ENCODE data around the gene MS4A10.
"Not testable (repeated sequence)": the region's sequence is repeated elsewhere in the genome, so short reads cannot be mapped to it uniquely, and the experiment has no call there.

Gene MS4A10

DNA sequence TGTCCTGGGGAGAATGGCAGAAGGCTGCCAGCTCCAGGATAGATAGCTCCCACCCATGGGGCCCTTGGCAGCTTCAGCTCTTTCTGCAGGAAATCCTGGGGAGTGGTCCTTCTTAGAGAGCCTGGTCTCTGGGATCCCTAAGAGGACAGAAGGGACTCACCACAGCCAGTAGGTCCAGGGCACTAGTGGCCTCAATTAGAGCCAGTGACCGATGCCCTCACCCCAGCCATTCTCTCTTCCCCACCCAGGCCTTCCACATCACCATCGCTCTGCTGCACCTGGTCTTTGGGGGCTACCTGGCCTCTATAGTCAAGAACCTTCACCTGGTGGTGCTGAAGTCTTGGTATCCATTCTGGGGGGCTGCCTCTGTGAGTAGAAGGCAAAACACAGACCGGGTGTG, 5.6 kb downstream of the MS4A10 start:
- no peak for DNase-seq

DNA sequence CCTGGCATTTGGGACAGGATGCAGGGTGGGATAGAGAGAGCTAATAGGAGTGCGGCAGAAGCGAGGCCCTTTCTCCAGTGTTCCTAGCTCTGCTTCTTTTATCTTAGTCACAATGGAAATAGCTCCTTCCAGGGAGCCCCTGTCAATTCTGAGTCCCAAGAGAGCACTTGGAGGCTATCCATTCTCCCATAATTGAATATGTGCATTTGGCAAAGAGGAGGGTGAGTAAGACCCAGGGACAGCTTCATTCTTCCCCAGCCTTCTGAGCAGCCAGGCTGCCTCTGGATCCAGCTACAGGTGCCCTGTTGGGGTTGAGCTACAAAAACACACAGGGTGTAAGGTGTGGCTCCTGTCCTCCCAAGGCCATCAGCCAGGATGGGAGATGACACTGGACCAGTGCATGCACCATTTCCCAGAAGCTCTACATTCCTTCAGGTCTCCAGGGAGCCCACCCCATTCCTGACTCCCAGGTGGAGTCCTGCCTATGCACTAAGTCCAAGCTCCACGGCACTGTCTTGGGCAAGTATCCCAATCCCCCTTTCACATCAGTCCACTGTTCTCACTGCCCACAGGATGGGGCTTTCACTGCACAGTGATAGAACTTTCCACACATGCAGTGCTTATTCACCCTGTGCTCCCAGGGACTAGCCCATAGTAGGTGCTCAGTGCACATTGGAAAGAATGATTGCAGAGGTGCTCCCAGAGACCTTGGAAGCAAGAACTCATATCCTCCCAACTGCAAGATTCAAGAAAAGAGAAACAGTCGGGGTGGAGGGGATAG, 6.2 kb downstream of the MS4A10 start:
- DNase-seq = no peak

DNA sequence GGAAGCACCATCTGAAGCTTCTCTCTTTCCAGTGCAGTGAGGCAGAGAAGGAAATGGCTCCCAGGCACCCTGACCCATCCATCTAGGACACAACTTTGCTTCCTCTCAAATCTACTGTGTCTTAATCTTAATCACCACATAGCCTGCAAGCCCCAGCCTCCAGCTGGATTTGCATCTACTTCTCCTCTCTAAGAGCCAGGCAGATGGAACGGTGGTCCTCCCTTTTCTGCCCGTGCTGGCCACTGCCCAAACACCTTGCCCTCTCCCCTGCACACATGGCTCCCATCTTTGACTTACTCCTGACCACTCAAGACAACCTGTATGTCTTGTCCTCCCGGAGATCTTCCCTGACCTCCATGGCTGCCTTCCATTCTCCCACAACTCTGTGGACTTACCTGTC, 7.4 kb downstream of the MS4A10 start:
- DNase-seq = no peak

DNA sequence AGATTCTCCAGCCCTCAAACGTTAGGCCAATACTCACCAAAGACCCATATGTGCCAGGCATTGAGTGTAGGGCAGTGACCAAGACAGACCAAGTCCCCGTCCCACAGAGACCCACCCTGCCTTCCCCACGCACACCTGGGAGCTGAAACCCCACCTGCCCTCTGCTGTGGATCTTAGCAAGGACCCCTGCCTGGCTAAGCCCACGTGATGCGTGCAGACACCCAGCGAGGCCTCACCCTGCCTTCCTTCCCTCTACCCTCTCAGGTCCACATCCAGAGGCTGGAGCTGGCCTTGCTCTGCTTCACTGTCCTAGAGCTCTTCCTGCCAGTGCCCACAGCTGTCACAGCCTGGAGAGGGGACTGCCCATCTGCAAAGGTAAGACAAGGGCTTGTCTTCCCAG, 10.2 kb downstream of the MS4A10 start:
- DNase-seq = no peak

DNA sequence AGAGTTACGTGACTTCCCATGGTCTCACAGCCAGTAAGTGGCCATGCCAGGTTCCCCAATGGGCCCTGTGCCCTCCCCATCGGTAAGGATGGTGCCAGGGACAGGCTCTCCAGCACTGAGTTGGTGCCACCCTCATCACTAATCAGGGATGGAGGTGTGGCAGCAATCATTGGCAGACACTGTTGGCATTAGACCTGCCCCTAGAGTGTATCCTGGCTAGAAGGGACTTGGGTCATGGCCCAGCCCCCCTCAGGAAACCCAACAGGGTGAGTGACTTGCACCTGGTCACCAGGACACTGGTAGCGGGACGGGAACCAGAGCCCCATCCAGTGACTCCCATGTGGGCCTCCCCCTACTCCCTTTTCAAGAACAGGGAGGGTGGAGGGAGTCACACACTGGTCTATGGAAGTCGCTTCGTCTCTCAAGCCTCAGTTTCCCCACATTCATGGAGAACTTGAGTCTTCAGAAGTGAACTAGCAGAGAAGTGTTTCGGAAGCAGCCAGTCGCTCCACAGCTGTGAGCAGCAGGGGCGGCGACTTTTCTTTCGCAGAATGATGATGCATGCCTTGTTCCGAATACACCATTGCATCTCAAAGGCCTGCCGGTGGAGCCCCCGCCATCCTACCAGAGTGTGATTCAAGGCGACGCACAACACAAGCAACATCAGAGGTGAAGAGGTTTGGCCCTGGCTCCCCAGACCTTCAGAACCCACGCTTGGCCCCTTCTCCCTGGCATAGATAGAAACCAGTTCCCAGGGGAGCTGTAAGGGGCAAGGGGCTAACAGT, 12.9 kb downstream of the MS4A10 start:
- no peak for DNase-seq

DNA sequence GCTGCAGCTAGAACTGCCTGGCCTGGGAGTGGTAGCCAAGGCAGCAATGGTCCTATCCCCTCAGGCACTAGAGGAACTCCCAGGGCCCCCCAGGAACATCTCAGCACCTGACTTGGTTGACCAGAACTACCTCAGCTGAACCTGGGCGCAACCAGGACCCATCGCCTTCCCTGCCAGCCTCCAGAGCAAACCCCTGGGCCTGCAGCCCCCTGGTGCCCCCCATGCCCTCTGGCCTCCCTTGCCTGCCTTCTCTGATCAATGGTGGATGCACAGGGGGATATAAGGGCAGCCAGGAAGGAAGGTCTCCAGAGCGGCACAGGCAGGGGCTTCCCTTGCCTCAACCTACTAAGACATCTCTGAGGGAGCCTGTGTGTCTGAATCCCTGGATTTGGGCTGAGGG, 13.5 kb downstream of the MS4A10 start:
- no peak for DNase-seq

DNA sequence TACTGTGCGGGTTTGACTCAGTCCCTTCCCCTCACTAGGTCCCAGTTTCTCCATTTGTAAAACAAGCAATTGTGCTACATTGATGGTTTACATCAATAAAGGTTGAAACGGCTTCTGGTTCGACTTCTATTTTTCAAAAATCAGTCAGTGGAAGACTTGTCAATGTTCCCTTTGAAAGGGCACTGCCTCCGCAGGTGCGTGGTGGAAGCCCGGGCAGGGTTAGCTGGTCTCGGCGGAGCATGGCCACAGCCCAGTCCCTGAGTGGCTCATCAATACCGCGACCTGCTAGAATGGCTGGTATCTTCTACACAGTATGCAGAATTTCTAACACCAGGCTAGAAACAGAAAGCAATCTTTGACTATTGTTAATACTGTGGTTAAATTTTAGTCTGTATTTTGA, 16.1 kb downstream of the MS4A10 start:
- DNase-seq = no peak

DNA sequence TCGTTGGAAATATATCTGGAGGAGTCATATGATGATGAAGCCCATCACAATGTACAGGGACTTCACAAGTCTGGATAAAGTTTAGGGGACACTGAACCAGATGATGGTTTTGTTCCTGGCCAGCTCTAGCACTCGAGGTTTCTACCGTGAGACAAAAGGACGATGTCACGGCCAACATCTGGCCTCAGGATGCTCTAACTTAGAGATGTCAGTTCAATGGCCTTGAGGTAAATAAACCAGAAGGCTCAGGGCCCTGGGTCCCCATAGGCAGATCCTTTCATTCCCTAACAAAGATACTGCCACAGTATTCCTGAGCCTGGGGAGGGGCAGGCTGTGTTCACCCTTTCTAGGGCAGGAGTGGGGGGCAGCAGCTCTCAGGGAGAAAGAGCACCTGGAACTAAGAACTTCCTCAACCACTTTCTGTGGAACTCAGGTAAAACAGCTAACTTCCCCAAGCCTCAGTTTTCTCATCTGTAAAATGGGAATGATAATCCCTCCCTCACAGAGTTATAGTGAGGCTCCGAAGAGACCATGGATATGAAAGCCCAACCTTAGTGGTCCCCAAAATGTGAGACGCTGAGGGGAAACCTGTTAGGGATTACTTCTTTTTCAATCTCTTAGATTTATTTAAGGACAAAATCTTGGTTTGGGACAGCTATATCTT, 18.3 kb downstream of the MS4A10 start:
- DNase-seq = no peak

DNA sequence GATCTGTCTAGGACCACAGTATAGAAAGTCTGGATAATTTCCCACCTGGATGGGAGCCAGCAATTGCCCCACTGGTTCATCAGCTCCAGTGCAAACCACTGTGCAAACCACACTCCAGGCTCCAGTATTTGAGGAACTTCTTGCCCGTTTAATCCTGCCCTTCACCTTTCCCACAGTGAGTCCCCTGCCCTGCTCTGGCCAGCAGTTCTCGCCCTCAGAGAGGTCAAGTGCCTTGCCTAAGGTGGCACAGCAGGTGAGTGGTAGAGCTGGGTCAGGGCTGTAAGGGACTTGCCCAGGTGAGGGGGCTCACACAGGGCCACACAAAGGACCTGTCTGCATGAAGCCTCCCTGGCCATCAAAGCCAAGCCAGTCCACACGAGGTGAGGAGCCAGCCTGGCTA, 24.1 kb downstream of the MS4A10 start:
- no peak for DNase-seq

DNA sequence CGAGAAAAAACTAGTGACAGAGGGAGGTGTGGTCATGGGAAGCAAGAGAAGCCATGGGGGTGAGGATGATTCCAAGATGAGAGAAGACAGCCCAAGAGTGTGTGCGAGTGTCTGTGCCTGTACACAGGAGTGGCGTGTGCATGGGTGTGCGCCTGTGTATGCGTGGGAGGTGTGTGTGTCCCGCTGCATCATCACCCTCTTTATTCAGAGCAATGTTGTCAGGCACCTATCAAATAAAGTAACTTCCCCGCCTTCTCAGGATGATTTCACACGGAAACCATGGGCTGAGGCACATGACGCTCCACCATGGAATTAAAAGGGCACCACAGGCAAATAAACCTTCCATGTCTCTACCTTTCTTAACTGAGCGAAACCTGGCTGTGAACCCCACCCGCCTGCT, 24.6 kb downstream of the MS4A10 start:
- DNase-seq = no peak

DNA sequence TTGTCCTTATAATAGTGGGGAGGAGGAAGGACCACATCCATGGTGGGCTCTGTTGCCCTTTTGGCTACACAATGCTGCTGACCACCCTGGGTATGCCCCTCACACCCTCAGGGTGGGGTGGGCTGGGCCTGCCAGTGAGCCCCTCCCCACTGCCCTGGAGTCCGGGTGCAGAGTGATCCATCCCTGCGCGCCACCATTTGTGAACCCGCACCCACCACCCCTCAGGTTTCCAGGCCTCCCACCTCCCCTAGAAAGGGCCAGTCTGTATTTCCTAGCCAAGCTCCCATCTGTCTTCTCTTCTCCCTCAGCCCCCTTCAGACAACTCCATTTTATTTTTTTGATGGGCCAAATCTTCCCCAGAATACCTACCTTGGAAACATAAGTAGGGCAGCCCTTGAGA, 25.0 kb downstream of the MS4A10 start:
- DNase-seq = no peak

DNA sequence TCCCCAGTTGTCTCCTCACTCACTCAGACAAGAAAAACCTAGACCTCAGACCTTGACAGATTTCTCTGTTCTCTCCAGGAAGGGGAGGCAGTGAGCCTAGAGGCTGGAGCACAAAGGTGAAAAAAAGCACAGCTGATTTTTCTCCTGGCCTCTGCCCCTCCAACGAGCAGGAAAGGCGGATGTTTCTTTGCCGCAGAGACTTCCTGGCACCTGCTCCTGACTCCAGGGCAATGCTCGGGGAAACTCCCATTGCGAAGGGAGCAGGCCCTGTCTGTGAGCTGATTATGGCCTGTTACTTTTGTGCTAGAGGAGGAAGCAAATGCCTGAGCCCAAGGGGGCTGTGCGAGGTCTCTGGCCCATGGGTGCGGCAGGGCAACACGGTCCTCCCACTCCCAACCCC, 25.4 kb downstream of the MS4A10 start:
- DNase-seq = no peak

DNA sequence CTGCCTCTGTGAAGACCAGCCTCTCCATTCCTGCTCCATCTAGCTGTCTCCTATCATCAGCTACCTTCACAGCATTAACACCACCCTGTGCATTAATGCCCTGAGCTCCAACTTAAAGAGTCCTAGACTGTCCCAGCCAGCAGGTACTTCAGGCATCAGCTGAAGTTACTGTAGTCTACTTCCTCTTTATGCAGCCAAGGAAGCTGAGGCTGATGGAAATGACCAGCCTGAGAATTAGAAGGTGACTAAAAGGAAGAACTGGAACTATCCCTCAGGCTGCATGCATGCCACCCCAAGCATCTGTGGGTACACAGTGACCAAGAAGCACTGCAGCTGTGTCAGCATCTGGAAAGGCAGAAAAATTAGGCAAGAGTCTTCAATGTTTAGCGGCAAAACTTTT, 28.2 kb downstream of the MS4A10 start:
- DNase-seq = no peak

DNA sequence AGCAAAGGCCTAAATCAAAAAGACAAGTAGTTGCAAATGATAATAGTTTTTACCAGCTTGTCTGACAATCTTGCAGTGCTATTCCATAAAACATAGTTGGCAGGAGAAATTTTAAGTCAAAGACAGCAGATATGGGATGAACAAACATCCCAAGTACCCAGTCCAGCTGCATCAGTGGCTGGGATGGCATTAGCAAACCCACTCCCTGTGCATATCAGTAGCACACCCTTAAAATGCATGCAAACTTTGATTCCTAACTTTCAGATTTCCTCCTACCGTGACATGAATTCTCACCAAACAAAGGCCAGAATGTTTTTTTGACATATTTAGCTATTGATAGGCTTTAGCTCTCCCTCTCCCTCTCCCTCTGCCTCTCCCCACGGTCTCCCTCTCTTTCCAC, 29.0 kb downstream of the MS4A10 start:
- DNase-seq = no peak

DNA sequence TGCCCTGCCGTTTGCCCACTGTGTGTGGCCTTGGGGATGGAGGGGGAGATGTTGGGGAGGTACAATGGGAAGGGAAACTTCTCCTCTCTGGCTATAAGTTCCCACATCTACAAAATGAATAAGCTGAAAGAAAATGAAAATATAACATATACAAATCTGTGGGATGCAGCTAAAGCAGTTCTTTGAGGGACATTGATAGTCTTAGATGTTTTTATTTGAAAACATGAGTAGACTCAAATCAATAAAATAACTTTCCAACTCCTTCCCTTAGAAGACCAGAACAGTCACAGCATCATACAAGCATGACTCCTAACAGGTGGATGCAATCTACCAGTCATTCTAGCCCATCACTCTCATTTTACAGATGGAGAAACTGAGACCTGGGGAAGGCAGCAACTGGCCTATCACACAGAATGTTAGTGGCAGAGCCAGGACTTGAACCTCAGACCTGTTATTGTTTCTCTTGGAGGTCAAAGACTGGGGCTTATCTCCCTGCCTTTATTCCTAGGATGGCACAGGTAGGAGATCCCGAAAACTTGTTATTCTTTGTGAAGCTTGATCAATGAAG, 31.5 kb downstream of the MS4A10 start:
- DNase-seq = no peak

DNA sequence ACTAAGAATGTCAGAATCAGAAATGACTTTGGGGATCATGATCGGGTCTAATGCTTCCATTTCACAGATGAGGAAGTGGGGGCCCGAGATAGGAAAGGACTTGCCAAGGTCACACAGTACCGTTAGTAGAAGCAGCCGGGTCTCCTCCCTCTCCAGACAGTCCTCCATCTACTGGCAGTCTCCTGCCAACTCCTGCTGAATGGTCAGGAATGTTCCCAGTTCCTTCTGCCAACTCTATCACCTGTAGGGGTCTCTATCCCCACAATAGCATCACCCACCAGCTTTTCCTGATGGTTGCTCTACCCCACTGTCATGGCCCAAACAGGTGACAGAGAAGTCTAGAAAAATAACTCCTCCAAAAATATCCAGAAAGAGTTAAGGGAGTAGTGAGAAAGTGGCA, 32.9 kb downstream of the MS4A10 start:
- no peak for DNase-seq

DNA sequence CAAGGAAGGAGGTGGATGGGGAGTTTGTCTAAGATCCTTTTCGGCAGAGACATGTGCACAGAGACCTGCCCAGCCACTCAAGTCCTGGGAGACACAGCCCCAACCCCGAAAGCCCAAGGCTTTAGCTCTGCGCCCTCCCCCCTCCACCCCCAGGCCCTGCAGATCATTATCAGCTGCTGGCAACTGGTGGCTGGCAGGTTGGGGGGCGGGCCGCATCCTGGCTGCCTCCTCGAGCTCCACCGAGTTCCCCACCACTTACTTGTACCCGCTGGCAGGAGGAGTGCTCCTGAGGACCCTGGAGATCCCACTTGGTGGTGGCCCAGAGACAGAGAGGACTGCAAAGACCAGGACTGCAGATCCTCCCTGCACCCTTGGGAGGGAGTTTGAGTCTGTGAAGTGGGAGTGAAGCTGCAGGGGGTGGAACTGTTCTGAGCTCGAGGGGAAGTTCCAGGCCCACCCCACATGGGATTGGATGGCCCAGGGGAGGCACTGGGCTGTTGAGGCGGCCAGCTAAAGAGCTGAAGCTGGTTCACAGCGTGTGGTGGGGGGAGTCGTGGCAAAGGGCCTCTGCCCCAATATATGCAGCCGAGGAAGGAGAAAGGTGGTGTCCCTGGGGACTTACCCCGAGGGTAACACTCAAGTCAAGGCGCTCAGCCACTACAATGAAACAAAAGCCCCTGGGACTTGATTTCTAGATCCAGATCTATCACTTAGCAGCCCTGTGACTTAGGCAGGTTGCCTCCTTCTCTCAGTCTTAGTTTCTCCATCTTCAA, 36.9 kb downstream of the MS4A10 start:
- no peak for DNase-seq

DNA sequence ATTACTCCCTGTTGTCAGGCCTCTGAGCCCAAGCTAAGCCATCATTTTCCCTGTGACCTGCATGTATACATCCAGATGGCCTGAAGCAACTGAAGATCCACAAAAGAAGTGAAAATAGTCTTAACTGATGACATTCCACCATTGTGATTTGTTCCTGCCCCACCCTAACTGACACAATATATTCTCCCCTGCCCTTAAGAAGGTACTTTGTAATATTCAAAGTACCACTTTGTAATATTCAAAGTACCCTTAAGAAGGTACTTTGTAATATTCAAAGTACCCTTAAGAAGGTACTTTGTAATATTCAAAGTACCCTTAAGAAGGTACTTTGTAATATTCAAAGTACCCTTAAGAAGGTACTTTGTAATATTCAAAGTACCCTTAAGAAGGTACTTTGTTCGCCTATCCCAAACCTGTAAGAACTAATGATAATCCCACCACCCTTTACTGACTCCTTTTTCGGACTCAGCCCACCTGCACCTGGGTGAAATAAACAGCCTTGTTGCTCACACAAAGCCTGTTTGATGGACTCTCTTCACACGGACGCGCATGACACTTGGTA, 38.7 kb downstream of the MS4A10 start:
- DNase-seq = not testable (repeated sequence)

DNA sequence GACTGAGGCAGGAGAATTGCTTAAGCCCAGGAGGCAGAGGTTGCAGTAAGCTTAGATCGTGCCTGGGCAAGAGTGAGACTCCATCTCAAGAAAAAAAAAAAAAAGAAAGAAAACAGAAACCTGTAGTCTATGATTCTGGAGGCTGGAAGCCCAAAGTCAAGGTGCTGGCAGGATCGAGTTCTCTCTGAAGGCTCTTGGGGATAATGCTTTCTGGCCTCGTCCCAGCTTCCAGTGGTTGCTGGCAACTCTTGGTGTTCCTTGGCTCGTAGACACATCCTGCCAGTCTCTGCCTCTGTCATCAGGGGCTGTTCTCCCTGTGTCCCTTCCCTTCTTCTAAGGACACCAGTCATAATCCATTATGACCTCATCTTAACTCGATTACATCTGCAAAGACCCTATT, 40.0 kb downstream of the MS4A10 start:
- no peak for DNase-seq

DNA sequence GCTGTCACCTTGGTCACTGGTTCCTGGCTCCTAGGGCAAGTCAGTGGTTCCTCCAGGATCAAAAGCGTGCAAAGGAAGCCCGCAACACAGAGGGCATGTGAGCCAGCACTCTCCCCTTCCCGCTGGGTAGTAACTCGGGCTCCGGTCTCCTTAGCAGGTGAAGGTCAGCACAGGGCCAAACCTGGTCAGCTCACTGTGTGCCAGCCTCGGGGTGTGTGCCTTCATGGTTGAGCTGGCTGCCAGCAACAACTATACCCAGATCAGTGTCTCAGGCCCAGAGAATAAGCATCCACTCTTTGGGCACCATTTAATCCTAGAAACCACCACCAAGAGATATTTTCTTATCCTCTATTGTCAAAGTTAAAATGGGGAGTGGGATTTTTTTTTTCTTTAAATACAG, 40.7 kb downstream of the MS4A10 start:
- no peak for DNase-seq

DNA sequence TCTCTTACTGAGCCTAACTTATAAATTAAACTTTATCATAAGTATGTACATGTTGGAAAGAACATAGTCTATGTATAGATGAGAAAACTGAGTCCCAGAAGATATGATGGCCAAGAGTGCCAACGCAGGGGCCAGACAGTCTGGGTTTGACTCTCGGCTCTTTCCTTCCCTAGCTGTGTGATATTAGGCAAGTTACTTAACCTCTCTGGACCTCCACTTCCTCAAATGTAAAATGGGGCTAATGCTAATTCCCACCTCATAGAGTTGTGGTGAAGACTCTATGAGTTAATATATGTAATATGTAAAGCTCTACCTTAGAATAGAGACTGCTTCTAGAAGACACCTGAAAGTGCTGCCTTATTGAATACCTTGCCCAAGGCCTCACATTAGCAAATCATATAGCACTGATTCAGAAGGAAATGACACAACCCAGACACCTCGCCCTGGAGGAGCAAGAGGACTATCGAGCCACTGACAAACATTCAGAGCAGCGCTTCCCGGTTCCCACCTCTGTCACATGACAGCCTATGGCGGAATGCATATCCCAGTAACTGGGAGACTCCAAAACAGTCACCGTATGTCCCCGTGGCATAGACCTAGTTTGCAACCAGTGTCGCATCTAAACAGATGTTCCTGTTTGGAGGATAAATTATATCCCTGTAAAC, 45.5 kb downstream of the MS4A10 start:
- DNase-seq = no peak

DNA sequence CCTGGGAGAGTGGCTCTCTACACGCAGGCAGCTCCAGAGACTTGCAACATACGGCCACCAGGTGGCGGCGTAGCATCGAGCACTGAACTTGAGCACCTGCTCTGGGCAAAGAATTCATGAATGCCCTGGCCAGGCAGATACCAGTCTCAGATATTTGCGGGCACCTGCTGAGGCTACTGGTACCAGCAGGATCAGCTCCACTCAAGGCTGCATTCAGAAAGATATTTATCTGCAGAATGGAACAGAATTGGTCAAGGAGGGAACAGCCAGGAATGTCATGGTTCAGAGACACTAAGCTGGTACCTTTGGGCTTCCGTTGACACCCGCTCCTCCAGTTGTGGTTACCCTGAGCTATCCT, 46.0 kb downstream of the MS4A10 start:
- DNase-seq = peak; percentile 78
